MV-4-11 (cell line): Measurements from ENCODE around the gene MOCS3.

Experiments used
- DNase-seq: peaks from one replicate; lab custom pipeline; 2025; lab: John Stamatoyannopoulos, UW

MOCS3 gene

GRCh38 chr20:51012357-51012756 lies 53.7 kb downstream of the MOCS3 start:
- no peak for DNase-seq
